OCI-LY3 (cell line): ENCODE measurements around the gene TTYH2.

ENCODE experiments used
- H2AFZ ChIP-seq: fragments of 200-600, 300-600 bp; shearing (Covaris generic); 2 replicates; pipeline ENCODE4 v1.6.0; 2014; ENCODE audit warnings: antibody characterized with exemption, low read depth, low read length
- H3K27ac ChIP-seq: fragments of 200-600, 300-600 bp; sonication (generic); 2 replicates; pipeline ENCODE4 v1.5.1; 2014; ENCODE audit warnings: mild to moderate bottlenecking, low read length, moderate library complexity, mixed read lengths
- H3K27me3 ChIP-seq: fragments of 200-600, 300-600 bp; sonication (generic); 2 replicates; pipeline ENCODE4 v1.6.1; 2014; ENCODE audit warnings: low read depth, low read length, mixed read lengths
- H3K36me3 ChIP-seq: fragments of 200-600, 300-600 bp; sonication (generic); replicated peaks from 2 replicates; pipeline ENCODE3; 2014; ENCODE audit warnings: low read depth, low read length, mixed read lengths
- H3K4me1 ChIP-seq: fragments of 300-600, 200-600 bp; sonication (generic); 2 replicates; pipeline ENCODE4 v1.6.1; 2014; ENCODE audit warnings: low read length, mixed read lengths
- H3K4me2 ChIP-seq: fragments of 200-600, 300-600 bp; sonication (generic); 2 replicates; pipeline ENCODE4 v1.6.1; 2014; ENCODE audit warnings: low read length, mixed read lengths
- H3K4me3 ChIP-seq: fragments of 300-600, 200-600 bp; sonication (generic); 2 replicates; pipeline ENCODE4 v1.5.1; 2014; ENCODE audit warnings: antibody characterized with exemption, mild to moderate bottlenecking, low read length, moderate library complexity
- H3K79me2 ChIP-seq: fragments of 300-600, 200-600 bp; shearing (Covaris generic); 2 replicates; pipeline ENCODE4 v1.6.1; 2014; ENCODE audit warnings: mild to moderate bottlenecking, low read length, mixed read lengths
- H3K9ac ChIP-seq: fragments of 300-600, 200-600 bp; shearing (Covaris generic); 2 replicates; pipeline ENCODE4 v1.6.0; 2014; ENCODE audit warnings: mild to moderate bottlenecking, low read length, moderate library complexity
- H3K9me3 ChIP-seq: fragments of 200-600, 300-600 bp; shearing (Covaris generic); 2 replicates; pipeline ENCODE4 v1.6.1; 2014; ENCODE audit warnings: low read length, mixed read lengths; ENCODE audit not compliant: insufficient read depth
- H4K20me1 ChIP-seq: fragments of 200-600, 300-600 bp; sonication (generic); 2 replicates; pipeline ENCODE4 v1.6.1; 2016; ENCODE audit warnings: low read length, mixed read lengths; ENCODE audit not compliant: insufficient read depth
- CTCF ChIP-seq: fragments of 200-600, 300-600 bp; sonication (generic); IDR thresholded peaks from 2 replicates; pipeline ENCODE4 v1.5.1; 2014; ENCODE audit warnings: antibody characterized with exemption, low read length, low read depth
- EZH2phosphoT487 ChIP-seq: fragments of 200-600 bp; shearing (Covaris generic); IDR thresholded peaks from 2 replicates; pipeline ENCODE4 v1.6.1; 2018; ENCODE audit warnings: antibody characterized with exemption, mixed run types, low read depth

Gene TTYH2

GRCh38 chr17:74227271-74228080 is 14.1 kb downstream of the TTYH2 start:
- H3K27me3 ChIP-seq: no peaks in the 10 kb centered on the region
- H3K27ac ChIP-seq: no peak overlapping the region
- no peaks in the 10 kb centered on the region for H3K79me2 ChIP-seq
- H2AFZ ChIP-seq: no peak overlapping the region
- no peak overlapping the region for H3K9ac ChIP-seq
- H4K20me1 ChIP-seq: no peaks in the 10 kb centered on the region
- no peaks in the 10 kb centered on the region for H3K9me3 ChIP-seq
- TF ChIP-seq EZH2phosphoT487: no peak
- no peak for TF ChIP-seq CTCF
- H3K4me1 ChIP-seq: no peaks in the 10 kb centered on the region
- H3K4me3 ChIP-seq: no peak overlapping the region
- no peaks in the 10 kb centered on the region for H3K36me3 ChIP-seq
- H3K4me2 ChIP-seq: no peak overlapping the region

GRCh38 chr17:74228306-74228978 is 15.1 kb downstream of the TTYH2 start:
- Histone ChIP-seq H3K27ac (no peak overlapping the region), H3K9ac (no peak overlapping the region), H4K20me1 (no peaks in the 10 kb centered on the region), H3K27me3 (no peaks in the 10 kb centered on the region), H3K4me3 (no peak overlapping the region), H3K79me2 (no peaks in the 10 kb centered on the region), H3K4me1 (no peaks in the 10 kb centered on the region), H2AFZ (no peak overlapping the region), H3K36me3 (no peaks in the 10 kb centered on the region), H3K9me3 (no peaks in the 10 kb centered on the region), H3K4me2 (no peak overlapping the region)
- TF ChIP-seq CTCF (no peak), EZH2phosphoT487 (no peak)

- Histone ChIP-seq H3K27me3 (no peaks in the 10 kb centered on the region), H3K4me3 (no peak overlapping the region), H3K4me1 (no peaks in the 10 kb centered on the region), H4K20me1 (no peaks in the 10 kb centered on the region), H3K36me3 (no peaks in the 10 kb centered on the region), H3K27ac (no peak overlapping the region), H3K9me3 (no peaks in the 10 kb centered on the region), H3K79me2 (no peaks in the 10 kb centered on the region), H3K4me2 (no peak overlapping the region), H2AFZ (no peak overlapping the region), H3K9ac (no peak overlapping the region)
- TF ChIP-seq EZH2phosphoT487 (no peak), CTCF (no peak)
Observed at GRCh38 chr17:74230896-74231295, 17.5 kb downstream of the TTYH2 start.

GRCh38 chr17:74231928-74232907 is 18.8 kb downstream of the TTYH2 start:
- TF ChIP-seq CTCF (no peak), EZH2phosphoT487 (no peak)
- no peak overlapping the region for H3K4me3 ChIP-seq
- no peak overlapping the region for H3K4me2 ChIP-seq
- no peaks in the 10 kb centered on the region for H3K79me2 ChIP-seq
- no peaks in the 10 kb centered on the region for H3K27me3 ChIP-seq
- no peak overlapping the region for H3K9ac ChIP-seq
- H3K36me3 ChIP-seq: no peaks in the 10 kb centered on the region
- no peak overlapping the region for H3K27ac ChIP-seq
- H3K4me1 ChIP-seq: no peaks in the 10 kb centered on the region
- no peak overlapping the region for H2AFZ ChIP-seq
- H3K9me3 ChIP-seq: no peaks in the 10 kb centered on the region
- H4K20me1 ChIP-seq: no peaks in the 10 kb centered on the region
